Nephron progenitor cell (in vitro differentiated cells): ENCODE measurements around the gene COMMD10.

ENCODE experiments used
- DNase-seq: peaks from one replicate; pipeline ENCODE4 v3.0.0; 2021
- H3K27ac Mint-ChIP-seq: 2 replicates; pipeline ENCODE4 v1.8.0; 2021; ENCODE audit warnings: mild to moderate bottlenecking, moderate library complexity, mixed read lengths
- H3K27me3 Mint-ChIP-seq: 2 replicates; pipeline ENCODE4 v1.8.0; 2021; ENCODE audit warnings: mild to moderate bottlenecking, low read depth, mixed read lengths; ENCODE audit not compliant: poor library complexity
- H3K36me3 Mint-ChIP-seq: 2 replicates; pipeline ENCODE4 v1.8.0; 2021; ENCODE audit warnings: low read depth, mixed read lengths
- H3K4me1 Mint-ChIP-seq: 2 replicates; pipeline ENCODE4 v1.8.0; 2021; ENCODE audit warnings: mixed read lengths
- H3K4me3 Mint-ChIP-seq: 2 replicates; pipeline ENCODE4 v1.8.0; 2021; ENCODE audit warnings: mild to moderate bottlenecking, moderate library complexity, mixed read lengths
- H3K9me3 Mint-ChIP-seq: 2 replicates; pipeline ENCODE4 v1.8.0; 2021; ENCODE audit warnings: mild to moderate bottlenecking, moderate library complexity, mixed read lengths
- TF ChIP-seq, protein P1 (sequence below): fragments of 200-600 bp; sonication (generic); IDR thresholded peaks from 2 replicates; pipeline ENCODE4 v1.5.0; 2021; ENCODE audit warnings: antibody characterized with exemption

COMMD10 gene

DNA sequence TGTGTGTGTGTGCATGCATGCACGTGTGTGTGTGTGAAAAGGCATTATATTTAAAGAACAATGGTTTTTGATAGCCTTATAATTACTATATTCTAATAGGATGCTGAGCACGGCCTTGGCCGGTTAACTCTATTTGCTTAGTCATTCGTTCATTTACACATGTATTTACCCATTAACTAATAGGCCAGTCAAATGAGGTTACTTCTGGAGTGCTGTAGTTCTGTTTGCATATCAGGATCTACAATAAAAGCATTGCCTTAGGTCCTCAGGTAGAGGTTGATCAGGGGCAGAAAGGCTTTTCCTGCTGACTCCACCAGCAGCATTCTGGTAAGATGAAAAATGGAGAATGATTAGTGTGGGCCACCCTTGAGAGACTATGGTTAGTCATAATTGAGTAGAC is 219.0 kb downstream of the COMMD10 start:
- peaks cover 86% of the 10 kb centered on the region for H3K36me3 Mint-ChIP-seq
- no peak overlapping the region for H3K4me3 Mint-ChIP-seq
- TF ChIP-seq, protein P1, sequence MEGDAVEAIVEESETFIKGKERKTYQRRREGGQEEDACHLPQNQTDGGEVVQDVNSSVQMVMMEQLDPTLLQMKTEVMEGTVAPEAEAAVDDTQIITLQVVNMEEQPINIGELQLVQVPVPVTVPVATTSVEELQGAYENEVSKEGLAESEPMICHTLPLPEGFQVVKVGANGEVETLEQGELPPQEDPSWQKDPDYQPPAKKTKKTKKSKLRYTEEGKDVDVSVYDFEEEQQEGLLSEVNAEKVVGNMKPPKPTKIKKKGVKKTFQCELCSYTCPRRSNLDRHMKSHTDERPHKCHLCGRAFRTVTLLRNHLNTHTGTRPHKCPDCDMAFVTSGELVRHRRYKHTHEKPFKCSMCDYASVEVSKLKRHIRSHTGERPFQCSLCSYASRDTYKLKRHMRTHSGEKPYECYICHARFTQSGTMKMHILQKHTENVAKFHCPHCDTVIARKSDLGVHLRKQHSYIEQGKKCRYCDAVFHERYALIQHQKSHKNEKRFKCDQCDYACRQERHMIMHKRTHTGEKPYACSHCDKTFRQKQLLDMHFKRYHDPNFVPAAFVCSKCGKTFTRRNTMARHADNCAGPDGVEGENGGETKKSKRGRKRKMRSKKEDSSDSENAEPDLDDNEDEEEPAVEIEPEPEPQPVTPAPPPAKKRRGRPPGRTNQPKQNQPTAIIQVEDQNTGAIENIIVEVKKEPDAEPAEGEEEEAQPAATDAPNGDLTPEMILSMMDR, result no peak

GRCh38 chr5:116305899-116306298 is 221.1 kb downstream of the COMMD10 start:
- TF ChIP-seq, protein P1, result no peak
- no peak overlapping the region for H3K27ac Mint-ChIP-seq
- DNase-seq, result no peak
- peaks cover 57% of the 10 kb centered on the region for H3K9me3 Mint-ChIP-seq
- no peak overlapping the region for H3K4me3 Mint-ChIP-seq
- H3K27me3 Mint-ChIP-seq, result no peaks in the 10 kb centered on the region
- H3K36me3 Mint-ChIP-seq, result peaks cover 88% of the 10 kb centered on the region
- H3K4me1 Mint-ChIP-seq, result no peaks in the 10 kb centered on the region

More for the DNA sequence above, 219.0 kb downstream of the COMMD10 start:
- peaks cover 40% of the 10 kb centered on the region for H3K9me3 Mint-ChIP-seq
- H3K4me1 Mint-ChIP-seq, result peaks cover 13% of the 10 kb centered on the region
- H3K27me3 Mint-ChIP-seq, result no peaks in the 10 kb centered on the region
- no peak for DNase-seq
- H3K27ac Mint-ChIP-seq, result no peak overlapping the region

DNA sequence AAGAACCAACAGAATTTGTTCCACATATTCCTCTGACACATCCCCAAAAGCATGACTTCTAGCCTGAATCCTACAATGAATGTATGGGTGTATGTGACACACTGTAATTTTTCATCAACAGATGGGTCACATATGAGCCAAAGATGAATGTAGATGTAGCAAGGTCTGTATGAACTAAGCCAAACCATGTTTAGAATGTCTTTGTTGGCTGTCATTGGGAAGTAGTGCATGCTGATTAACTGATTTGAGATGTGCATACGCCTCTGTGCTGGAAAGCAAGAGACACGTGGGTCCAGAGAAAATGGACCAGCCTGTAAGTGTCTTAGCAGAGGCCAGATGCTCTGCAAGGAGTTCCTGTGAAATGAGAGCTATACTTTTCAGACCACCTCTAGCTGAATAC is 222.0 kb downstream of the COMMD10 start:
- peaks cover under 1% of the 10 kb centered on the region for H3K27me3 Mint-ChIP-seq
- H3K9me3 Mint-ChIP-seq, result peaks cover 67% of the 10 kb centered on the region
- DNase-seq, result no peak
- TF ChIP-seq, protein P1, result no peak
- no peak overlapping the region for H3K27ac Mint-ChIP-seq
- H3K4me1 Mint-ChIP-seq, result no peaks in the 10 kb centered on the region
- H3K36me3 Mint-ChIP-seq, result peaks cover 94% of the 10 kb centered on the region
- H3K4me3 Mint-ChIP-seq, result no peak overlapping the region

- peaks cover 97% of the 10 kb centered on the region for H3K36me3 Mint-ChIP-seq
- TF ChIP-seq, protein P1, result no peak
- H3K4me1 Mint-ChIP-seq, result no peaks in the 10 kb centered on the region
These were observed 223.6 kb downstream of the COMMD10 start for GRCh38 chr5:116308391-116308790.

GRCh38 chr5:116313366-116313765 is 228.5 kb downstream of the COMMD10 start:
- no peaks in the 10 kb centered on the region for H3K4me1 Mint-ChIP-seq
- DNase-seq, result no peak
- H3K9me3 Mint-ChIP-seq, result peaks cover 53% of the 10 kb centered on the region
- H3K36me3 Mint-ChIP-seq, result peaks cover 79% of the 10 kb centered on the region
- H3K4me3 Mint-ChIP-seq, result no peak overlapping the region
- no peak overlapping the region for H3K27ac Mint-ChIP-seq
- TF ChIP-seq, protein P1, result no peak
- H3K27me3 Mint-ChIP-seq, result peaks cover 6% of the 10 kb centered on the region

More at GRCh38 chr5:116308391-116308790, 223.6 kb downstream of the COMMD10 start:
- Mint-ChIP-seq H3K9me3 (peaks cover 73% of the 10 kb centered on the region), H3K27me3 (peaks cover 6% of the 10 kb centered on the region), H3K4me3 (no peak overlapping the region), H3K27ac (no peak overlapping the region)
- DNase-seq, result no peak

DNA sequence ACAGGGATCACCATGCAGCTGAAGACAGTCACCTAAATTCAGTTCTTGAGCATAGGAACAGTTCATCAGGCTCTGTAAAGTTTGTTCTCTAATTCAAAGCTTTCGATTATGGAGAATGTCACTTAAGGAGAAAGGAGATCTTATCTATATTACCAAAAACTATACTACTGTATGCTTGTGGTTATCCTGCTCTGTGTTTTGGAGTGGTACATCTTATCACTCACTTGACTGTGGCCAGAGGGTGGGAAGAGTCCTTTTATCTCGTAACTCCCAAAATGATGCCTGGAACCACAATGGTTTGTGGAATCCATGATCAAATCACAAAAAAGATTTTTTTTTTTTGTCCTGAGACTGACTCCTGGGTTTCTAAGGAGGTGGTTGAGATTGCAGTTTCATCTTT is 230.7 kb downstream of the COMMD10 start:
- no peaks in the 10 kb centered on the region for H3K4me1 Mint-ChIP-seq
- no peak for DNase-seq
- H3K9me3 Mint-ChIP-seq, result peaks cover 37% of the 10 kb centered on the region
- H3K27ac Mint-ChIP-seq, result no peak overlapping the region
- peaks cover 82% of the 10 kb centered on the region for H3K36me3 Mint-ChIP-seq
- TF ChIP-seq, protein P1, result no peak
- no peak overlapping the region for H3K4me3 Mint-ChIP-seq
- peaks cover 6% of the 10 kb centered on the region for H3K27me3 Mint-ChIP-seq
